ENCODE results near the gene FAM72C.
"Not testable (repeated sequence)": the region's sequence is repeated elsewhere in the genome, so short reads cannot be mapped to it uniquely, and the experiment has no call there.

DNA sequence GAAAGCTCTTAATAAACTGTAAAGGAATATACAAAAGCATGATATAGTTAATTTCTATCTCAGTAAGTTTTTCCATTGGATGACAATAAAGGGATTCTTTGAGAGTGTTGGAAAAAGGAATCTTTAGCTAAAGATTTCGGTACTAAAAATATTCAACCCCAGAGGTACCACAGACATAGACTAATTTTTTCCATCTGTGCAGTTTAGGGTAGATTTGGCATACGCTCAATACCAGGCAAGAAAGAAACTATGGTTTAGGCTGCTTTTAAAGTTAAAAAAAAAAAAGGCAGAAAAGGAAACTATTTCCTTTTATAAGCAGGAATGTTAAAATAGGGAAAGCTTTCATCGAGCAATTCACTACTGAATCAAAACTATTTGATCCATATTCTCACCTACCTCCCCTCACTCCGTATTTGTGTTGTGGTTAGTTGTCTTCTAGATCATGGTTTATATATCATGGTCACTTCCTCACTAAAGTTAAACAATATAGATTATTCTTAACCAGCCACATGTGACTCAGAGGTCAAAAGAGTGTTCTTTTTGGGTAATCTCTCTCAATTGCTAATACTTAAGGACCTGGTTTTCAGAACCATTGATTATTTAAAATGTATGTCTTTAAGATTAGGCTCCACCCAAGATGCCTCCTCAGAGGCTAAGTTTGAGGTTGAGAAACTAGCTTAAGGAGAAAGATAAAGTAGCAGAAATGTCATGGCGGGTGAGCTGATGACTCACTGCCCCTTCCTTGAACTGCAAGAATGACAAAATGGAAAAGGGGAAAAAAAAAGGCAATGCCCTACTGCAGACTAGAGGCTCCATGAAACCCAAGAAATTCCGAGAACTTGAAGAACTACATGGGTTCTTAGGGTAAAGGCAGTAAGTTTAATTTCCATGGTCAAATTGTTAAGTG, 20.0 kb downstream of the FAM72C start:
- TF ChIP-seq, protein P1, sequence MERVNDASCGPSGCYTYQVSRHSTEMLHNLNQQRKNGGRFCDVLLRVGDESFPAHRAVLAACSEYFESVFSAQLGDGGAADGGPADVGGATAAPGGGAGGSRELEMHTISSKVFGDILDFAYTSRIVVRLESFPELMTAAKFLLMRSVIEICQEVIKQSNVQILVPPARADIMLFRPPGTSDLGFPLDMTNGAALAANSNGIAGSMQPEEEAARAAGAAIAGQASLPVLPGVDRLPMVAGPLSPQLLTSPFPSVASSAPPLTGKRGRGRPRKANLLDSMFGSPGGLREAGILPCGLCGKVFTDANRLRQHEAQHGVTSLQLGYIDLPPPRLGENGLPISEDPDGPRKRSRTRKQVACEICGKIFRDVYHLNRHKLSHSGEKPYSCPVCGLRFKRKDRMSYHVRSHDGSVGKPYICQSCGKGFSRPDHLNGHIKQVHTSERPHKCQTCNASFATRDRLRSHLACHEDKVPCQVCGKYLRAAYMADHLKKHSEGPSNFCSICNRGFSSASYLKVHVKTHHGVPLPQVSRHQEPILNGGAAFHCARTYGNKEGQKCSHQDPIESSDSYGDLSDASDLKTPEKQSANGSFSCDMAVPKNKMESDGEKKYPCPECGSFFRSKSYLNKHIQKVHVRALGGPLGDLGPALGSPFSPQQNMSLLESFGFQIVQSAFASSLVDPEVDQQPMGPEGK (CRISPR knock-in tag; IDR thresholded peaks at IDR 0.05; ENCODE audit: borderline replicate concordance) = not testable (repeated sequence)
- TF ChIP-seq, protein P2, sequence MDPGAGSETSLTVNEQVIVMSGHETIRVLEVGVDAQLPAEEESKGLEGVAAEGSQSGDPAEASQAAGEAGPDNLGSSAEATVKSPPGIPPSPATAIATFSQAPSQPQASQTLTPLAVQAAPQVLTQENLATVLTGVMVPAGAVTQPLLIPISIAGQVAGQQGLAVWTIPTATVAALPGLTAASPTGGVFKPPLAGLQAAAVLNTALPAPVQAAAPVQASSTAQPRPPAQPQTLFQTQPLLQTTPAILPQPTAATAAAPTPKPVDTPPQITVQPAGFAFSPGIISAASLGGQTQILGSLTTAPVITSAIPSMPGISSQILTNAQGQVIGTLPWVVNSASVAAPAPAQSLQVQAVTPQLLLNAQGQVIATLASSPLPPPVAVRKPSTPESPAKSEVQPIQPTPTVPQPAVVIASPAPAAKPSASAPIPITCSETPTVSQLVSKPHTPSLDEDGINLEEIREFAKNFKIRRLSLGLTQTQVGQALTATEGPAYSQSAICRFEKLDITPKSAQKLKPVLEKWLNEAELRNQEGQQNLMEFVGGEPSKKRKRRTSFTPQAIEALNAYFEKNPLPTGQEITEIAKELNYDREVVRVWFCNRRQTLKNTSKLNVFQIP (CRISPR knock-in tag; IDR thresholded peaks at IDR 0.05; ENCODE audit: borderline replicate concordance, low read depth) = not testable (repeated sequence)
- not testable (repeated sequence) for TF ChIP-seq RARB (CRISPR knock-in tag; IDR thresholded peaks at IDR 0.05); ZFP3 (CRISPR knock-in tag; IDR thresholded peaks at IDR 0.05); ZFP30 (CRISPR knock-in tag; IDR thresholded peaks at IDR 0.05); ARNTL (CRISPR knock-in tag; IDR thresholded peaks at IDR 0.05; ENCODE audit: borderline replicate concordance, low read depth)
- TF ChIP-seq, protein P3, sequence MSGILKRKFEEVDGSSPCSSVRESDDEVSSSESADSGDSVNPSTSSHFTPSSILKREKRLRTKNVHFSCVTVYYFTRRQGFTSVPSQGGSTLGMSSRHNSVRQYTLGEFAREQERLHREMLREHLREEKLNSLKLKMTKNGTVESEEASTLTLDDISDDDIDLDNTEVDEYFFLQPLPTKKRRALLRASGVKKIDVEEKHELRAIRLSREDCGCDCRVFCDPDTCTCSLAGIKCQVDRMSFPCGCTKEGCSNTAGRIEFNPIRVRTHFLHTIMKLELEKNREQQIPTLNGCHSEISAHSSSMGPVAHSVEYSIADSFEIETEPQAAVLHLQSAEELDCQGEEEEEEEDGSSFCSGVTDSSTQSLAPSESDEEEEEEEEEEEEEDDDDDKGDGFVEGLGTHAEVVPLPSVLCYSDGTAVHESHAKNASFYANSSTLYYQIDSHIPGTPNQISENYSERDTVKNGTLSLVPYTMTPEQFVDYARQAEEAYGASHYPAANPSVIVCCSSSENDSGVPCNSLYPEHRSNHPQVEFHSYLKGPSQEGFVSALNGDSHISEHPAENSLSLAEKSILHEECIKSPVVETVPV (CRISPR knock-in tag; IDR thresholded peaks at IDR 0.05) = not testable (repeated sequence)

All from SK-N-SH treated with all-trans-retinoic acid at 6 μM for 48 hours (cell line).